PC-3 (cell line): ENCODE measurements around the gene PRRC2B.

ENCODE experiments used
- EZH2 ChIP-seq: fragments of 300-600 bp; sonication (generic); IDR thresholded peaks from one replicate; pipeline ENCODE4 v1.6.1; 2017; ENCODE audit warnings: antibody characterized with exemption, mild to moderate bottlenecking, low read length; ENCODE audit not compliant: unreplicated experiment
- EZH2phosphoT487 ChIP-seq: fragments of 300-600 bp; sonication (generic); IDR thresholded peaks from 2 replicates; pipeline ENCODE4 v1.6.1; 2018; ENCODE audit warnings: mild to moderate bottlenecking, antibody characterized with exemption, low read length, borderline replicate concordance
- TF ChIP-seq, protein P1 (sequence below): fragments of 300-600 bp; sonication (generic); conservative IDR thresholded peaks from 2 replicates; pipeline ENCODE4 v1.5.1; 2017; ENCODE audit warnings: antibody characterized with exemption, low read depth, mild to moderate bottlenecking, low read length

DNA sequence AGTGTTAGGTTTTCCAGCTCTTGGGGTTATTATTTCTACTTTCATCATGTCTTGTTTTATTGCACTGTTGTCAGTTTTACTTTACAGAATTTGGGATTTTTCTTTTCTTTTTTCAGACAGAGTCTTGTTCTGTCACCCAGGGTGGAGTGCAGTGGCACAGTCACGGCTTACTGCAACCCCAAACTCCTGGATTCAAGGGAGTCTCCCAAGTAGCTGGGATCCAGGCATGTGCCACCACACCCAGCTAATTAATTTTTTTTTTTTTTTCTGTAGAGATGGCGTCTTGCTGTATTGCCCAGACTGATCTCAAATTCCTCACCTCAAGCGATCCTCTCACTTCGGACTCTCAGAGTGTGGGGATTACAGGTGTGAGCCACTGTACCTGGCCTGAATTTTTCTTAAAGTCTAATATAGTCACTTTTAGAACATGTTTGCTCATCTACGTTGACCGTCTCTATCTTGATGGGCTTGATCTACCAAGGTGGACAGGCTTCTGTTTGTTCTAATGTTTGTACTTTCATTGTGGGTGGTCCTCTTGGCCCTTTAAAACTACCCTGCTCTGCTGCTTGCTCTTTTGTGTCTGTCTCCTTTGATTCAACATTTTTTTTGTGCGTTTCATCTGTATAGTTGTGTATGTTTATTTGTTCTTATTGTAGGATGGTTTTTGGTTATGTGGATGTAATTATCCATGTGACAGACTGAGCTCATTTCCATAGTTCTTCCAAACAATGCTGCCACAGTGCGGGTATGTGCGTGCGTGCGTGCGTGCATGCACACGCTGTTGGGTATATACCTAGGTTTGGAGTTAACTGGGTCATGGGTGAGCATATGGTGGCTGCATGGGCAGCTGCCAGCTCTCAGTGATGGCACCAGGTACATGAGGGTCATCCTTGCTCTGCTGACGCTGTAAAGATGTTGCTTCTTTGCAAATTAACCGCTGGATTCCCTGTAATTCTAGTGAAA, 18.1 kb downstream of the PRRC2B start:
- TF ChIP-seq, protein P1, sequence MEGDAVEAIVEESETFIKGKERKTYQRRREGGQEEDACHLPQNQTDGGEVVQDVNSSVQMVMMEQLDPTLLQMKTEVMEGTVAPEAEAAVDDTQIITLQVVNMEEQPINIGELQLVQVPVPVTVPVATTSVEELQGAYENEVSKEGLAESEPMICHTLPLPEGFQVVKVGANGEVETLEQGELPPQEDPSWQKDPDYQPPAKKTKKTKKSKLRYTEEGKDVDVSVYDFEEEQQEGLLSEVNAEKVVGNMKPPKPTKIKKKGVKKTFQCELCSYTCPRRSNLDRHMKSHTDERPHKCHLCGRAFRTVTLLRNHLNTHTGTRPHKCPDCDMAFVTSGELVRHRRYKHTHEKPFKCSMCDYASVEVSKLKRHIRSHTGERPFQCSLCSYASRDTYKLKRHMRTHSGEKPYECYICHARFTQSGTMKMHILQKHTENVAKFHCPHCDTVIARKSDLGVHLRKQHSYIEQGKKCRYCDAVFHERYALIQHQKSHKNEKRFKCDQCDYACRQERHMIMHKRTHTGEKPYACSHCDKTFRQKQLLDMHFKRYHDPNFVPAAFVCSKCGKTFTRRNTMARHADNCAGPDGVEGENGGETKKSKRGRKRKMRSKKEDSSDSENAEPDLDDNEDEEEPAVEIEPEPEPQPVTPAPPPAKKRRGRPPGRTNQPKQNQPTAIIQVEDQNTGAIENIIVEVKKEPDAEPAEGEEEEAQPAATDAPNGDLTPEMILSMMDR: no peak
- no peak for TF ChIP-seq EZH2phosphoT487
- TF ChIP-seq EZH2: no peak
